ENCODE results near the gene MRPL4. TPM values are rescaled to one million over a fixed set of nuclear protein-coding genes. Genes with fewer than 3 reads are reported as not detected.

The MRPL4 gene
- total RNA-seq, 1 donor from 2014 or later = 29.3 TPM

- no peak for ATAC-seq
- intact Hi-C loops (cut with DNase I) = no loop called here
- DNase-seq (ENCODE audit: low spot score) = no peak
Measured at GRCh38 chr19:10295305-10295846, 43.4 kb downstream of the MRPL4 start.

GRCh38 chr19:10295847-10296591 is 44.0 kb downstream of the MRPL4 start:
- intact Hi-C loops (cut with DNase I) = no loop called here
- DNase-seq (ENCODE audit: low spot score) (no peak), ATAC-seq (no peak)

GRCh38 chr19:10299545-10300458 is 47.8 kb downstream of the MRPL4 start:
- intact Hi-C loops (cut with DNase I) = no loop called here
- ATAC-seq (peak; percentile 29), DNase-seq (ENCODE audit: low spot score) (no peak)

GRCh38 chr19:10305139-10305806 is 53.3 kb downstream of the MRPL4 start:
- intact Hi-C loops (cut with DNase I) = no loop called here
- no peak for DNase-seq (ENCODE audit: low spot score)
- ATAC-seq = peak; percentile 61

- ATAC-seq (no peak), DNase-seq (ENCODE audit: low spot score) (no peak)
- intact Hi-C loops (cut with DNase I) = no loop called here
Measured at GRCh38 chr19:10306327-10306726, 54.3 kb downstream of the MRPL4 start.

- ATAC-seq = peak; percentile 16
- intact Hi-C loops (cut with DNase I) = no loop called here
- no peak for DNase-seq (ENCODE audit: low spot score)
Measured at GRCh38 chr19:10309423-10309822, 57.4 kb downstream of the MRPL4 start, which contains the start of gene ZGLP1. ZGLP1 (minus strand) TSS chr19:10309815.

Small RNAs within 50 kb of the gene (microRNA-seq; reads per million reads assigned to microRNA genes)
- not detected for gene MIR4322

Other genes starting within 250 kb of the MRPL4 start
- gene COL5A3, start 241.7 kb upstream of the MRPL4 start, total RNA-seq = 47.5 TPM
- not detected for gene RDH8, start 238.7 kb upstream of the MRPL4 start, total RNA-seq
- gene SHFL, start 165.9 kb upstream of the MRPL4 start, total RNA-seq = 47.0 TPM
- not detected for gene ANGPTL6, start 149.5 kb upstream of the MRPL4 start, total RNA-seq
- gene PPAN, start 145.9 kb upstream of the MRPL4 start, total RNA-seq = 31.3 TPM
- gene P2RY11, start 140.5 kb upstream of the MRPL4 start, total RNA-seq = 9.9 TPM
- 155 TPM for gene EIF3G, start 132.3 kb upstream of the MRPL4 start, total RNA-seq
- gene DNMT1, start 57.3 kb upstream of the MRPL4 start, total RNA-seq = 70.8 TPM
- 15.9 TPM for gene S1PR2, start 20.9 kb upstream of the MRPL4 start, total RNA-seq
- 30.7 TPM for gene ICAM1, start 18.9 kb downstream of the MRPL4 start, total RNA-seq
- gene ICAM4, start 34.7 kb downstream of the MRPL4 start, total RNA-seq = not detected
- 1.6 TPM for gene ICAM5, start 37.7 kb downstream of the MRPL4 start, total RNA-seq
- 5.7 TPM for gene ZGLP1, start 57.6 kb downstream of the MRPL4 start, total RNA-seq
- 15.2 TPM for gene FDX2, start 63.8 kb downstream of the MRPL4 start, total RNA-seq
- 20.3 TPM for gene RAVER1, start 81.3 kb downstream of the MRPL4 start, total RNA-seq
- 10.5 TPM for gene ICAM3, start 87.4 kb downstream of the MRPL4 start, total RNA-seq
- 128 TPM for gene TYK2, start 128.4 kb downstream of the MRPL4 start, total RNA-seq
- 128 TPM for gene CDC37, start 151.3 kb downstream of the MRPL4 start, total RNA-seq
- 11.0 TPM for gene PDE4A, start 168.3 kb downstream of the MRPL4 start, total RNA-seq